Esophagus muscularis mucosa (tissue), 4 donors: ENCODE data around the gene SLC6A11.

ENCODE experiments used
- EP300 ChIP-seq: sonication (generic); formaldehyde crosslinking; IDR thresholded peaks from one replicate; pipeline ENCODE4 v1.6.1; 2017; ENCODE audit warnings: antibody characterized with exemption
- POLR2A ChIP-seq: fragments of 450-650 bp; IDR thresholded peaks from one replicate; pipeline ENCODE4 v1.6.1; 2017; ENCODE audit warnings: antibody characterized with exemption, moderate library complexity, mild to moderate bottlenecking, low read depth
- POLR2AphosphoS5 ChIP-seq, 2 donors: sonication (generic); formaldehyde crosslinking; IDR thresholded peaks; one replicate each; pipeline ENCODE4 v1.6.1; 2017; ENCODE audit warnings: antibody characterized with exemption in 2 of 2
- TF ChIP-seq, protein P1 (sequence below), 3 experiments: fragments of 200-600 bp in 2 of 3; fragments of 450-650 bp in 1 of 3; sonication (generic) in 2 of 3; IDR thresholded peaks; one replicate each; pipeline ENCODE4 v1.5.1; 2017 to 2019; ENCODE audit warnings: antibody characterized with exemption in 3 of 3, mild to moderate bottlenecking in 2 of 3, moderate library complexity in 1 of 3

DNA sequence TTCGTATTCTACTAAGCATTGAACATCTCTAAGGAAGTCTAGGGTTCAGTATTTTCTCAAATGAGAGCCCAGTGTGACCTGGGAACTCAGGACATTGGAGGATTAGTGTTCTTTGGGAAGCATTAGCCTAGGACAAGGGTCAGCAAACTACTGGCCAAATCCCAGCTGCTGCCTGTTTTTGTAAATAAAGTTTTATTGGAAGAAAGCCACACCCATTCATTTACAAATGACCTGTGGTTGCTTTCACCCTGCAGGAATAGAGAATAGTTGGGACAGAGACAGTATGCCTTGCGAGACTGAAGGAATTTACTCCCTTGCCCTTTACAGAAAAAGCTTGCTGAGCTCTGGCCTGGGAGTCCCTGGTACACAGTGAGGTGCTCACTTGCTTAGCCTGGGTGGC, 20.6 kb downstream of the SLC6A11 start:
- TF ChIP-seq, protein P1, sequence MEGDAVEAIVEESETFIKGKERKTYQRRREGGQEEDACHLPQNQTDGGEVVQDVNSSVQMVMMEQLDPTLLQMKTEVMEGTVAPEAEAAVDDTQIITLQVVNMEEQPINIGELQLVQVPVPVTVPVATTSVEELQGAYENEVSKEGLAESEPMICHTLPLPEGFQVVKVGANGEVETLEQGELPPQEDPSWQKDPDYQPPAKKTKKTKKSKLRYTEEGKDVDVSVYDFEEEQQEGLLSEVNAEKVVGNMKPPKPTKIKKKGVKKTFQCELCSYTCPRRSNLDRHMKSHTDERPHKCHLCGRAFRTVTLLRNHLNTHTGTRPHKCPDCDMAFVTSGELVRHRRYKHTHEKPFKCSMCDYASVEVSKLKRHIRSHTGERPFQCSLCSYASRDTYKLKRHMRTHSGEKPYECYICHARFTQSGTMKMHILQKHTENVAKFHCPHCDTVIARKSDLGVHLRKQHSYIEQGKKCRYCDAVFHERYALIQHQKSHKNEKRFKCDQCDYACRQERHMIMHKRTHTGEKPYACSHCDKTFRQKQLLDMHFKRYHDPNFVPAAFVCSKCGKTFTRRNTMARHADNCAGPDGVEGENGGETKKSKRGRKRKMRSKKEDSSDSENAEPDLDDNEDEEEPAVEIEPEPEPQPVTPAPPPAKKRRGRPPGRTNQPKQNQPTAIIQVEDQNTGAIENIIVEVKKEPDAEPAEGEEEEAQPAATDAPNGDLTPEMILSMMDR (IDR thresholded peaks at IDR 0.05) = no peak
- TF ChIP-seq POLR2AphosphoS5 (IDR thresholded peaks at IDR 0.05) (no peak), POLR2A (no peak), EP300 (no peak)
